DOHH2 (cell line): ENCODE results near the gene ITGB4.

Experiments used
- H3F3A ChIP-seq: fragments of 200-600 bp; sonication (generic), shearing (Covaris generic); 2 replicates; pipeline ENCODE4 v1.6.0; 2016; ENCODE audit warnings: antibody characterized with exemption, mild to moderate bottlenecking; ENCODE audit not compliant: control insufficient read depth, insufficient read depth
- H3K27ac ChIP-seq: fragments of 200-600 bp; sonication (generic); 2 replicates; pipeline ENCODE4 v1.5.1; 2014; ENCODE audit warnings: low read depth, mild to moderate bottlenecking, low read length, moderate library complexity
- H3K27me3 ChIP-seq: fragments of 200-600 bp; sonication (generic); 2 replicates; pipeline ENCODE4 v1.6.1; 2014; ENCODE audit warnings: mild to moderate bottlenecking, low read length, mixed read lengths; ENCODE audit not compliant: control insufficient read depth
- H3K36me3 ChIP-seq: fragments of 200-600 bp; sonication (generic); 2 replicates; pipeline ENCODE4 v1.6.1; 2014; ENCODE audit warnings: mild to moderate bottlenecking, low read length, moderate library complexity, mixed read lengths; ENCODE audit not compliant: control insufficient read depth
- H3K4me1 ChIP-seq: fragments of 200-600 bp; sonication (generic); 2 replicates; pipeline ENCODE4 v1.6.1; 2014; ENCODE audit warnings: mild to moderate bottlenecking, low read length, mixed read lengths; ENCODE audit not compliant: control insufficient read depth
- H3K4me2 ChIP-seq: fragments of 200-600 bp; sonication (generic); 2 replicates; pipeline ENCODE4 v1.6.0; 2014; ENCODE audit warnings: mild to moderate bottlenecking, low read length, moderate library complexity
- H3K4me3 ChIP-seq: fragments of 200-600 bp; sonication (generic); 2 replicates; pipeline ENCODE4 v1.5.1; 2014; ENCODE audit warnings: mild to moderate bottlenecking, low read length, mixed read lengths
- H3K79me2 ChIP-seq: fragments of 200-600 bp; sonication (generic); 2 replicates; pipeline ENCODE4 v1.6.1; 2014; ENCODE audit warnings: mild to moderate bottlenecking, low read length, mixed read lengths; ENCODE audit not compliant: control insufficient read depth
- H3K9me2 ChIP-seq: fragments of 200-600 bp; sonication (generic); replicated peaks from 2 replicates; pipeline ENCODE4 v1.6.1; 2014; ENCODE audit warnings: mild to moderate bottlenecking, low read length, mixed read lengths; ENCODE audit not compliant: control insufficient read depth
- H3K9me3 ChIP-seq: fragments of 200-600 bp; sonication (generic); 2 replicates; pipeline ENCODE4 v1.6.1; 2014; ENCODE audit warnings: antibody characterized with exemption, low read length, mixed read lengths; ENCODE audit not compliant: control insufficient read depth, insufficient read depth
- H4K20me1 ChIP-seq: fragments of 200-600 bp; sonication (generic); 2 replicates; pipeline ENCODE4 v1.6.0; 2014; ENCODE audit warnings: low read depth, mild to moderate bottlenecking, antibody characterized with exemption, low read length, moderate library complexity; ENCODE audit not compliant: control insufficient read depth, insufficient read depth
- EZH2phosphoT487 ChIP-seq: fragments of 200-600 bp; sonication (generic); IDR thresholded peaks from 2 replicates; pipeline ENCODE4 v1.6.1; 2017; ENCODE audit warnings: borderline replicate concordance, mild to moderate bottlenecking, antibody characterized with exemption, low read length, moderate library complexity, mixed read lengths
- TF ChIP-seq, protein P1 (sequence below): fragments of 200-600 bp; sonication (generic); IDR thresholded peaks from one replicate; pipeline ENCODE4 v1.5.1; 2014; ENCODE audit warnings: antibody characterized with exemption, mild to moderate bottlenecking, low read depth, low read length; ENCODE audit not compliant: poor library complexity, severe bottlenecking

ITGB4 gene

GRCh38 chr17:75738218-75738802 lies 17.1 kb downstream of the ITGB4 start:
- Histone ChIP-seq H3K27me3 (no peaks in the 10 kb centered on the region), H3K4me3 (no peak overlapping the region), H3K9me2 (no peaks in the 10 kb centered on the region), H3K79me2 (no peaks in the 10 kb centered on the region), H3K4me2 (peak overlapping the region; percentile 38), H3F3A (0 out of 2 replicates have a peak, but pooled peaks cover 3% of the 10 kb centered on the region), H3K9me3 (no peaks in the 10 kb centered on the region), H4K20me1 (no peaks in the 10 kb centered on the region), H3K27ac (no peak overlapping the region), H3K36me3 (no peaks in the 10 kb centered on the region), H3K4me1 (peaks cover 17% of the 10 kb centered on the region)
- TF ChIP-seq, protein P1, sequence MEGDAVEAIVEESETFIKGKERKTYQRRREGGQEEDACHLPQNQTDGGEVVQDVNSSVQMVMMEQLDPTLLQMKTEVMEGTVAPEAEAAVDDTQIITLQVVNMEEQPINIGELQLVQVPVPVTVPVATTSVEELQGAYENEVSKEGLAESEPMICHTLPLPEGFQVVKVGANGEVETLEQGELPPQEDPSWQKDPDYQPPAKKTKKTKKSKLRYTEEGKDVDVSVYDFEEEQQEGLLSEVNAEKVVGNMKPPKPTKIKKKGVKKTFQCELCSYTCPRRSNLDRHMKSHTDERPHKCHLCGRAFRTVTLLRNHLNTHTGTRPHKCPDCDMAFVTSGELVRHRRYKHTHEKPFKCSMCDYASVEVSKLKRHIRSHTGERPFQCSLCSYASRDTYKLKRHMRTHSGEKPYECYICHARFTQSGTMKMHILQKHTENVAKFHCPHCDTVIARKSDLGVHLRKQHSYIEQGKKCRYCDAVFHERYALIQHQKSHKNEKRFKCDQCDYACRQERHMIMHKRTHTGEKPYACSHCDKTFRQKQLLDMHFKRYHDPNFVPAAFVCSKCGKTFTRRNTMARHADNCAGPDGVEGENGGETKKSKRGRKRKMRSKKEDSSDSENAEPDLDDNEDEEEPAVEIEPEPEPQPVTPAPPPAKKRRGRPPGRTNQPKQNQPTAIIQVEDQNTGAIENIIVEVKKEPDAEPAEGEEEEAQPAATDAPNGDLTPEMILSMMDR = no peak
- no peak for TF ChIP-seq EZH2phosphoT487

GRCh38 chr17:75739174-75739573 lies 17.9 kb downstream of the ITGB4 start:
- Histone ChIP-seq H3K9me3 (no peaks in the 10 kb centered on the region), H3K4me2 (no peak overlapping the region), H3K27me3 (no peaks in the 10 kb centered on the region), H3K9me2 (no peaks in the 10 kb centered on the region), H3K4me3 (no peak overlapping the region), H3K36me3 (no peaks in the 10 kb centered on the region), H3K4me1 (peaks cover 17% of the 10 kb centered on the region), H3K79me2 (no peaks in the 10 kb centered on the region), H3F3A (0 out of 2 replicates have a peak, but pooled peaks cover 3% of the 10 kb centered on the region), H3K27ac (no peak overlapping the region), H4K20me1 (no peaks in the 10 kb centered on the region)
- TF ChIP-seq EZH2phosphoT487 = no peak
- TF ChIP-seq, protein P1 = no peak

DNA sequence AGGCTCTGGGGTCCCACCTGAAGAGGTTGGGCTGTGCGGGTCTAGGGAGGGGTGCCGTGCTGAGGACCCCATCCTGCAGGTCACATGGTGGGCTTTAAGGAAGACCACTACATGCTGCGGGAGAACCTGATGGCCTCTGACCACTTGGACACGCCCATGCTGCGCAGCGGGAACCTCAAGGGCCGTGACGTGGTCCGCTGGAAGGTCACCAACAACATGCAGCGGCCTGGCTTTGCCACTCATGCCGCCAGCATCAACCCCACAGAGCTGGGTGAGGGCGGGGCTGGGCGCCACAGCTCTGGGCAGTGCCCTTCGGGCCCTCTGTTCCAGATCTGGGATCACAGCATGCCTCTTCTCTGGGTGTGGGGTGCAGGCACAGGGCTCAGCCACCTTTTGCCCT lies 18.5 kb downstream of the ITGB4 start:
- H3K4me3 ChIP-seq = no peak overlapping the region
- H3K27me3 ChIP-seq = no peaks in the 10 kb centered on the region
- H4K20me1 ChIP-seq = no peaks in the 10 kb centered on the region
- H3K79me2 ChIP-seq = no peaks in the 10 kb centered on the region
- H3K9me2 ChIP-seq = no peaks in the 10 kb centered on the region
- no peaks in the 10 kb centered on the region for H3F3A ChIP-seq
- no peak overlapping the region for H3K4me2 ChIP-seq
- no peak for TF ChIP-seq EZH2phosphoT487
- TF ChIP-seq, protein P1 = no peak
- H3K9me3 ChIP-seq = no peaks in the 10 kb centered on the region
- no peak overlapping the region for H3K27ac ChIP-seq
- H3K36me3 ChIP-seq = no peaks in the 10 kb centered on the region
- peaks cover 12% of the 10 kb centered on the region for H3K4me1 ChIP-seq
